GM13977 (cell line): Measurements from ENCODE around the gene CEACAM4.

Experiments used
- DNase-seq: peaks from one replicate; pipeline ENCODE4 v3.0.0; 2012; ENCODE audit warnings: low spot score
- CTCF ChIP-seq: IDR thresholded peaks from 2 replicates; pipeline ENCODE4 v1.5.1; 2012; ENCODE audit warnings: mild to moderate bottlenecking, control low read depth; ENCODE audit not compliant: insufficient read depth; ENCODE audit errors: extremely low read depth, missing control alignments
- in situ Hi-C: fragments of 300-500 bp; cut with MboI; formaldehyde crosslinking; loops from one replicate; pipeline ENCODE4 v1.12.0; 2022; ENCODE audit warnings: low sequenced_read_pairs, low pct_unique_long_range_greater_than_20kb, mixed read lengths, inconsistent platforms; ENCODE audit not compliant: unreplicated experiment

Gene CEACAM4

GRCh38 chr19:41621226-41621625 is 5.6 kb downstream of the CEACAM4 start:
- no peak for TF ChIP-seq CTCF
- in situ Hi-C loops = no loop called here
- DNase-seq = no peak

DNA sequence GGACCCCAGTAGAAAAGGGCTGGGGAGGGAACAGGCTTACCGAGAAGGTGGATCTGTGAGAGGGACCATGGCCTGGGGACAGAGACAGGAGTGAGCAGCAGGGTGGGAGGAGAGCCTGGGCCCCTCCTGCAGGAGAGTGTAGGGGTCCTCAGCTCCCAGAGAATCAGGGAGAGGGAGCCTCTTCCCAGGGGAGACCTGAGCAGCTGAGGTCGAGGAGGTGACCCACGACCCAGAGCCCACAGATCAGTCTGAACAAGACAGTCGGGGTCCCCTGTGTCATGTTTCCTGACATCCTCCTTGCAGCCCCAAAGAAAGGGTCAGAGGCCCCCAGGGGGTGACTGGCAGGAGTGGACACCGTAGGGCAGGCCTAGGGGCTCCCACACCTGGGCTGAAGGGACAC is 6.7 kb downstream of the CEACAM4 start:
- in situ Hi-C loops = no loop called here
- TF ChIP-seq CTCF = no peak
- DNase-seq = no peak

DNA sequence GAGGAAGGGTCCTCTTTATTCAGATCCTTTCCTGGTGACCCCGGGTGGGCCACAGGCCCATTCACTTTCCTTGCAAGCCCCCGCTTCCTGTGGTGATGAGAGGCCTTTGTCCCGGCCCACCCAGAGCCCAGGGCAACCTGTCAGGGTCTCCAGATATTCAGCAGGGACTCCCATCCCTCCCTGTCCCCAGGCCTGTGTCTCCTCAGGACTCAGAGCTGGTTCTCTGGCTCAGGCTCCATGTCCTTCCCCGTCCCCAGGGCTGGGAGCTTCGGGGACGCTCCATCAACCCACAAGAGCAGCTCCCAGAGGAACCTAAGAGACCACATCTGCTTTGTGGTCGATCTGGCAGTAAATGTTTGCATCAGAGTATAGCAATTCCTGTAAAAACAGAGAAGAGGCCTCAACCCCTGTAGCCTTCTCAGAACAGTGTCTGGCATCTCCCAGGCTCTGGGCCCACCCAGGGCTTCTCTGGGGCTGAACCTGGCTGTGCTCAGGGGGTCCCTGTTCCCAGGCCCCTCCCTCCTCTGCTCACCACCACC is 7.8 kb downstream of the CEACAM4 start:
- no peak for DNase-seq
- no peak for TF ChIP-seq CTCF
- in situ Hi-C loops = no loop called here

DNA sequence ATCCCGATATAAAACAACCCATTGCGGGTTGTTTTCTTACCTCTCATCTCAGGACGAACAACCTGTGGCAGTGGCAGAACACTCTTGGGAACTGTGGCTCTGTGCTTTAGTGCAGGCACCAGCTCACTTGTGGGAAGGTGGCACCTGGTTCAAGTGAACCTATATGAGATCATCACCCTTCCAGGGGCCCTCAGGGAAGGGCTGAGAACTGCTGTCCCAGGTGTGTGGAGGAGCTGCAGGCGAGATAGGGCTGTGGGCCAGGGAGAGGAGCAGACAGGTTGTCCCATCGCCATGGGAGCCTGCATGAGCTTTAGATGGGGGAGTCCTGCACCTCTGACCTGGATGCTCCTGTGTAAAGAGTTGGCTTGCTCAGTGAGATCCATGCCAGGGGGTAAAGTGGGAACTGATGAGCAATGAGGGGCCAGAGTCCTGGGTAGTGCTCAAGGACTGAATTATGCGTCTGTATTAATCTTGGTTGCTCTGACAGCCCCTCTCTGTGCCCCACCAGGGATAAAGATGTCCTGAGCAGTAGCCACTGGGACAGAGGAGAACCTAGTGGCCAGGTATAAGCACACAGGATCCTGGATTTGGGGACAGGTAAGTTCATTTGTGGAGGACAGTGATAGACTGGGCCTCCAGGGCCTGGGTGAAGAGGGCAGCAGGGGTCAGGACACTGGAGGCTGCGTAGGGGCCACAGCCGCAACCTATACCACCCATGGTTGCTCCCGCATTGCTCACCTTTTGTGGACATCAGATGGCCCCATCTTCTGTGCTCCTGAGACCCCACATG is 8.7 kb downstream of the CEACAM4 start:
- TF ChIP-seq CTCF = no peak
- in situ Hi-C loops = no loop called here
- no peak for DNase-seq

DNA sequence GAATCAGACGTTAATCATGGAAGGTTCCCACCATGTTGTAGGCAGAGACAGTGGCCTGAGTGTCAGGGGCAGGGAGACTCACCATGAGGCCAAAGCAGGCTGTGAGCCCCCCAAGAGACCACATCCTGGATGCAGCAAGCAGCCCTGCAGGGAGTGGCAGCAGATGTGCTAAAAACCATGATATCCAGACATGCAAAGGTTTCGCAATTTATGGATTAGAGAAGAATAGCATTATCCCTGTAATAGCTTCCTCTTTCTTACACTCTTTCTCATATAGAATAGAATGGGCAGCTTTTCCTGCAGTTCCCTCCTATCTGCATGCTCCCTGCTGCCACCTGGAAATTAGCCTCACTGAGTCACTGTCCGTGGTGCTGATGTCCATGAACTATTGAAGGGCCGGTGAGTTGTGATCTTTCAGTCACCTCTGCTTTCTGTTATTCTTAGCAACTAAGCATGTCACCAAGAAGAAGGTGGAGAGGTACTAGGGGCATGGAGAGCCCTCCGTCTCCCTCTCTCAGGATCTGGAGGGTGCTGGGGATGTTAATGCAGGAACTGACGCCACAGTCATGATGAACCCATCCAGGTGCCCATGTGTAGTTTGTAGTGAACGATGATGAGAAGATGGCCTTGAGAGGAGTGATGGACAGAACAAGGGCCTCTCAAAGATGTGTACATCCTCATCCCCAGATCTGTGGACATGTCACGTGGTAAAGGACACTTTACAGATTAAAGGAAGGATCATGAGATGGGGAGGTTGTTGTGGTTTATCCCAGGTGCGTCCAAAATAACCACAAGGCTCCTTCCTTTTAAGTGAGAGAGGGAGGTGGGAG is 9.9 kb downstream of the CEACAM4 start:
- DNase-seq = no peak
- no peak for TF ChIP-seq CTCF
- in situ Hi-C loops = no loop called here

GRCh38 chr19:41615207-41615606 is 11.7 kb downstream of the CEACAM4 start:
- in situ Hi-C loops = no loop called here

More at GRCh38 chr19:41615207-41615606, 11.7 kb downstream of the CEACAM4 start:
- DNase-seq = no peak
- no peak for TF ChIP-seq CTCF
